ENCODE results near the gene LAMTOR4.

Gene LAMTOR4

GRCh38 chr7:100148559-100149328, at the start of gene LAMTOR4:
Gene LAMTOR4 (plus strand): TSS chr7:100148918. CDS start chr7:100148973, 55 bp downstream.
- DNase-seq: peak; percentile 99

- DNase-seq: no peak
Observed at GRCh38 chr7:100099452-100099851, 49.3 kb upstream of the LAMTOR4 start.

GRCh38 chr7:100100420-100101015, 48.2 kb upstream of the LAMTOR4 start:
- DNase-seq: peak; percentile 80

GRCh38 chr7:100101016-100101862, 47.5 kb upstream of the LAMTOR4 start, which contains the start of the genes AP4M1 and MCM7:
Gene AP4M1 (plus strand): TSS chr7:100101643. CDS start chr7:100101715, 72 bp downstream.
Gene MCM7 (minus strand): TSS chr7:100101397. CDS start chr7:100101294, 103 bp downstream.
- DNase-seq: peak; percentile 98

GRCh38 chr7:100102950-100103840, 45.5 kb upstream of the LAMTOR4 start:
- DNase-seq: no peak

- no peak for DNase-seq
Observed at GRCh38 chr7:100105534-100105933, 43.2 kb upstream of the LAMTOR4 start.

- no peak for DNase-seq
Observed at GRCh38 chr7:100106633-100107032, 42.1 kb upstream of the LAMTOR4 start.

- DNase-seq: no peak
Observed at GRCh38 chr7:100107125-100107737, 41.5 kb upstream of the LAMTOR4 start.

GRCh38 chr7:100107890-100108289, 40.8 kb upstream of the LAMTOR4 start:
- no peak for DNase-seq

- DNase-seq: no peak
Observed at GRCh38 chr7:100109521-100110163, 39.1 kb upstream of the LAMTOR4 start.

- DNase-seq: no peak
Observed at GRCh38 chr7:100111156-100111555, 37.6 kb upstream of the LAMTOR4 start.

GRCh38 chr7:100111914-100112313, 36.8 kb upstream of the LAMTOR4 start:
- DNase-seq: peak; percentile 28

GRCh38 chr7:100115026-100115425, 33.7 kb upstream of the LAMTOR4 start:
- DNase-seq: no peak

- no peak for DNase-seq
Observed at GRCh38 chr7:100118388-100119071, 30.2 kb upstream of the LAMTOR4 start.

GRCh38 chr7:100119072-100119969, 29.4 kb upstream of the LAMTOR4 start, which contains the start of the genes CNPY4 and TAF6:
Gene CNPY4 (plus strand): TSS chr7:100119634. CDS start chr7:100119745, 111 bp downstream.
Gene TAF6 (minus strand): TSS chr7:100119358. CDS start chr7:100114209, 5,149 bp downstream.
- peak; percentile 90 for DNase-seq

GRCh38 chr7:100119970-100120732, 28.6 kb upstream of the LAMTOR4 start:
- DNase-seq: peak; percentile 21

- no peak for DNase-seq
Observed at GRCh38 chr7:100120733-100121036, 28.0 kb upstream of the LAMTOR4 start.

GRCh38 chr7:100122067-100122466, 26.7 kb upstream of the LAMTOR4 start:
- no peak for DNase-seq

- DNase-seq: no peak
Observed at GRCh38 chr7:100122568-100122967, 26.1 kb upstream of the LAMTOR4 start.

All from GF-D8 (cell line).